Measurements from ENCODE around the gene ZIC5.

ZIC5 gene

GRCh38 chr13:99971576-99972189, at the start of gene ZIC5:
ZIC5 (minus strand) TSS chr13:99971767; CDS start chr13:99971603, 164 bp downstream.
- no peak for DNase-seq

GRCh38 chr13:100019780-100020356, 48.3 kb upstream of the ZIC5 start:
- in situ Hi-C loops (cut with MboI; ENCODE audit: low pct_unique_long_range_greater_than_20kb, low sequenced_read_pairs): no loop called here
- DNase-seq: no peak

More at GRCh38 chr13:99971576-99972189, at the start of gene ZIC5:
- in situ Hi-C loops (cut with MboI; ENCODE audit: low pct_unique_long_range_greater_than_20kb, low sequenced_read_pairs): no loop called here

- in situ Hi-C loops (cut with MboI; ENCODE audit: low pct_unique_long_range_greater_than_20kb, low sequenced_read_pairs): no loop called here
- DNase-seq: no peak
Observed at GRCh38 chr13:100014621-100015020, 43.1 kb upstream of the ZIC5 start.

GRCh38 chr13:99998261-99998660, 26.7 kb upstream of the ZIC5 start:
- in situ Hi-C loops (cut with MboI; ENCODE audit: low pct_unique_long_range_greater_than_20kb, low sequenced_read_pairs): no loop called here
- no peak for DNase-seq

- in situ Hi-C loops (cut with MboI; ENCODE audit: low pct_unique_long_range_greater_than_20kb, low sequenced_read_pairs): no loop called here
- no peak for DNase-seq
Observed at GRCh38 chr13:99997702-99998214, 26.2 kb upstream of the ZIC5 start.

- no peak for DNase-seq
- in situ Hi-C loops (cut with MboI; ENCODE audit: low pct_unique_long_range_greater_than_20kb, low sequenced_read_pairs): no loop called here
Observed at GRCh38 chr13:99996381-99996973, 24.9 kb upstream of the ZIC5 start.

- in situ Hi-C loops (cut with MboI; ENCODE audit: low pct_unique_long_range_greater_than_20kb, low sequenced_read_pairs): no loop called here
- DNase-seq: peak; percentile 82
Observed at GRCh38 chr13:99995589-99996380, 24.2 kb upstream of the ZIC5 start.

GRCh38 chr13:99995104-99995588, 23.6 kb upstream of the ZIC5 start:
- no peak for DNase-seq
- in situ Hi-C loops (cut with MboI; ENCODE audit: low pct_unique_long_range_greater_than_20kb, low sequenced_read_pairs): no loop called here

- in situ Hi-C loops (cut with MboI; ENCODE audit: low pct_unique_long_range_greater_than_20kb, low sequenced_read_pairs): no loop called here
- DNase-seq: no peak
Observed at GRCh38 chr13:99994638-99995020, 23.1 kb upstream of the ZIC5 start.

- in situ Hi-C loops (cut with MboI; ENCODE audit: low pct_unique_long_range_greater_than_20kb, low sequenced_read_pairs): no loop called here
- DNase-seq: no peak
Observed at GRCh38 chr13:99993660-99994637, 22.4 kb upstream of the ZIC5 start.

GRCh38 chr13:99992949-99993351, 21.4 kb upstream of the ZIC5 start:
- peak; percentile 48 for DNase-seq
- in situ Hi-C loops (cut with MboI; ENCODE audit: low pct_unique_long_range_greater_than_20kb, low sequenced_read_pairs): no loop called here

- in situ Hi-C loops (cut with MboI; ENCODE audit: low pct_unique_long_range_greater_than_20kb, low sequenced_read_pairs): no loop called here
- no peak for DNase-seq
Observed at GRCh38 chr13:99991828-99992775, 20.5 kb upstream of the ZIC5 start.

GRCh38 chr13:99991013-99991827, 19.7 kb upstream of the ZIC5 start:
- no peak for DNase-seq
- in situ Hi-C loops (cut with MboI; ENCODE audit: low pct_unique_long_range_greater_than_20kb, low sequenced_read_pairs): no loop called here

- DNase-seq: no peak
- in situ Hi-C loops (cut with MboI; ENCODE audit: low pct_unique_long_range_greater_than_20kb, low sequenced_read_pairs): no loop called here
Observed at GRCh38 chr13:99990126-99990977, 18.8 kb upstream of the ZIC5 start.

- no peak for DNase-seq
- in situ Hi-C loops (cut with MboI; ENCODE audit: low pct_unique_long_range_greater_than_20kb, low sequenced_read_pairs): no loop called here
Observed at GRCh38 chr13:99989276-99990125, 17.9 kb upstream of the ZIC5 start.
